Fibroblast of villous mesenchyme (primary cell): ENCODE measurements around the gene GALNT4. TPM values are rescaled to one million over a fixed set of nuclear protein-coding genes. Genes with fewer than 3 reads are reported as not detected.

ENCODE experiments used
- DNase-seq: peaks from one replicate; pipeline ENCODE4 v3.0.0-alpha.2; 2010; ENCODE audit warnings: low read depth
- H3K4me3 ChIP-seq: 2 replicates; pipeline ENCODE4 v1.5.1; 2011; ENCODE audit warnings: low read depth, mild to moderate bottlenecking, low read length
- total RNA-seq: library from RNA; depleted of rRNA; stranded (reverse); fragments of >200 nt; gene quantifications from 2 replicates; pipeline ENCODE4 v1.2.3, GENCODE V29; 2012
- TF ChIP-seq, protein P1 (sequence below): IDR thresholded peaks from 2 replicates; pipeline ENCODE4 v1.5.1; 2012; ENCODE audit warnings: low read depth, mild to moderate bottlenecking, low read length; ENCODE audit not compliant: insufficient read depth

The GALNT4 gene
- total RNA-seq, 1 donor, result 15.5 TPM

DNA sequence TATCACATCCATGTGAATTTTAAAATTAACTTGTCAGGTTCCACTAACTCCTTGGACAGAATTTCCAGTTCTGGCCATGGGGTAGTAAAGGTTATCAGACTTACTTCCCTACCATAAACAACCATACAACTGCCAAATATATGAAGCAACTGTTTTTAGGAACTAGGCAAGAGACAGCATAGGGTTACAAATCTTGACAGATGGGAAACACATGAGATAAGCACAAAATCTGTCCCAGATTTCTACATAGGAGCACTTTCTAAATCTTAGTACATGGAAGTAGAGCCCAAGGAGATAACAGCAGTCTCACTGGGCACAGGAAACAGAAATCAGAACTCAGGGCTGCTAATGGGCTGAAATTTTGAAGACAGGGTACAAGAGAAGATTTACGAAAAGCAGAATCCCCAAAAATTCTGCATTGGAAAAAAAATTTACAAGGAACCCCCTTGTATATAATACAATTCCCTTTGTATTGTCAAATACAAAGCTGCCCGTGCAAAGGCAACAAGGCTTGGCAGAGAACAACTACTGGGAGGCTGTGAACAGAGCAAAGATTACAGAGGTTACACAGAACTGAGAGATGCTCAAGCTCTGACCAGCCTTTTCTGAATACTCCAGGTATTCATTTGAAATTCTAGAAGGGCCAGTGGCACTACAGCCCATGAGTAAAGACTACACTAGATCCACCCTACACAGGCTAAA lies 43.2 kb downstream of the GALNT4 start:
- no peak overlapping the region for H3K4me3 ChIP-seq
- peak; percentile 81 for DNase-seq
- TF ChIP-seq, protein P1, sequence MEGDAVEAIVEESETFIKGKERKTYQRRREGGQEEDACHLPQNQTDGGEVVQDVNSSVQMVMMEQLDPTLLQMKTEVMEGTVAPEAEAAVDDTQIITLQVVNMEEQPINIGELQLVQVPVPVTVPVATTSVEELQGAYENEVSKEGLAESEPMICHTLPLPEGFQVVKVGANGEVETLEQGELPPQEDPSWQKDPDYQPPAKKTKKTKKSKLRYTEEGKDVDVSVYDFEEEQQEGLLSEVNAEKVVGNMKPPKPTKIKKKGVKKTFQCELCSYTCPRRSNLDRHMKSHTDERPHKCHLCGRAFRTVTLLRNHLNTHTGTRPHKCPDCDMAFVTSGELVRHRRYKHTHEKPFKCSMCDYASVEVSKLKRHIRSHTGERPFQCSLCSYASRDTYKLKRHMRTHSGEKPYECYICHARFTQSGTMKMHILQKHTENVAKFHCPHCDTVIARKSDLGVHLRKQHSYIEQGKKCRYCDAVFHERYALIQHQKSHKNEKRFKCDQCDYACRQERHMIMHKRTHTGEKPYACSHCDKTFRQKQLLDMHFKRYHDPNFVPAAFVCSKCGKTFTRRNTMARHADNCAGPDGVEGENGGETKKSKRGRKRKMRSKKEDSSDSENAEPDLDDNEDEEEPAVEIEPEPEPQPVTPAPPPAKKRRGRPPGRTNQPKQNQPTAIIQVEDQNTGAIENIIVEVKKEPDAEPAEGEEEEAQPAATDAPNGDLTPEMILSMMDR, result no peak

GRCh38 chr12:89479982-89480381 lies 44.6 kb downstream of the GALNT4 start:
- no peak overlapping the region for H3K4me3 ChIP-seq

GRCh38 chr12:89477633-89478279 lies 46.8 kb downstream of the GALNT4 start:
- TF ChIP-seq, protein P1, result no peak
- DNase-seq, result no peak
- no peak overlapping the region for H3K4me3 ChIP-seq

More at GRCh38 chr12:89479982-89480381, 44.6 kb downstream of the GALNT4 start:
- DNase-seq, result no peak
- TF ChIP-seq, protein P1, result no peak

DNA sequence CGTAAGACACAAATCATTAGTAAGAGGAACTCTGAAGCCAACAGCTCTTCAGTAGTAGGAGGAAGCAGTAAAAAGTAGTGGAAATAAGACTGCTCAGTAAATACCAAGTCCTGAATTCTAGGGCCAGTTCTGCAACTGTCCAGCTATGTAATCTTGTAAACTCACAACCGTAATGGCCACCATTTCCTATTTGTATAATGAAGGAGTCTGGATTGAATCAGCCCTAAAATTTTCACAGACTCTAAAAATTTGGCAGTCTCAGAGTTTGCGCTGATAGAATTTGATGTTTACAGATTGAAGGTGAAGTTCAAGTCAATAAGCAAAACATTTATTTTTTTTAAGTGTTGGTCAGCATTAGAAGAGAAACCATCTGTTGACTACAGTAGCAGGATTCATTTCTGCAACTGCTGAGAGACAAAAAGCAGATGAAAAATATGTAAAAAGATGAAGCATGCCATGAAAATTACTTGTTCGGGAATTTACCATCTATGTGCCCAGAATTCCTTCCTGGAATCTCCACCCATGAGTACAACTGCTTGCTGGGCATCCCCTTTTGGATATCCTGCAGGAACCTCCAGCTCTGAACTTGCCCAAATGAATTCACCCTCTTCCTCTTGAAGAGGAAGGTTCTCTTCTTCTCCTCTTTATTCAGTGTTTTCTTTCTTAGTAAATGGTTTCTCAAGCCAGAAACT lies 47.5 kb downstream of the GALNT4 start:
- peak; percentile 85 for DNase-seq
- TF ChIP-seq, protein P1, result no peak
- no peak overlapping the region for H3K4me3 ChIP-seq

DNA sequence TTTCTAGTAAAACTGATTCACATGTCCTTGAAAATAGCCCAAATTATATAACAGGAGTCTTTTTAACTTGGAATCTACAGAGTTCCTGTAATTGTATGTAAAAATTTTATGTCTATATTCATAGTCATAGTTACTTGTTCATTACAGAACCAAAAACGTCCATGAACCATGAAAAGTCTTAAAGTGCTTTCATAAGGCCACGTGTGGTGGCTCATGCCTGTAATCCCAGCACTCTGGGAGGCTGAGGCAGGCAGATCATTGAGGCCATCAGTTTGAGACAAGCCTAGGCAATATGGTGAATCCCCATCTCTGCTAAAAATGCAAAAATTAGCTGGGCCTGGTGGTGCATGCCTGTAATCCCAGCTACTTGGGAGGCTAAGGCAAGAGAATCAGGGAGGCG lies 48.4 kb downstream of the GALNT4 start:
- H3K4me3 ChIP-seq, result no peak overlapping the region
- TF ChIP-seq, protein P1, result no peak
- no peak for DNase-seq

DNA sequence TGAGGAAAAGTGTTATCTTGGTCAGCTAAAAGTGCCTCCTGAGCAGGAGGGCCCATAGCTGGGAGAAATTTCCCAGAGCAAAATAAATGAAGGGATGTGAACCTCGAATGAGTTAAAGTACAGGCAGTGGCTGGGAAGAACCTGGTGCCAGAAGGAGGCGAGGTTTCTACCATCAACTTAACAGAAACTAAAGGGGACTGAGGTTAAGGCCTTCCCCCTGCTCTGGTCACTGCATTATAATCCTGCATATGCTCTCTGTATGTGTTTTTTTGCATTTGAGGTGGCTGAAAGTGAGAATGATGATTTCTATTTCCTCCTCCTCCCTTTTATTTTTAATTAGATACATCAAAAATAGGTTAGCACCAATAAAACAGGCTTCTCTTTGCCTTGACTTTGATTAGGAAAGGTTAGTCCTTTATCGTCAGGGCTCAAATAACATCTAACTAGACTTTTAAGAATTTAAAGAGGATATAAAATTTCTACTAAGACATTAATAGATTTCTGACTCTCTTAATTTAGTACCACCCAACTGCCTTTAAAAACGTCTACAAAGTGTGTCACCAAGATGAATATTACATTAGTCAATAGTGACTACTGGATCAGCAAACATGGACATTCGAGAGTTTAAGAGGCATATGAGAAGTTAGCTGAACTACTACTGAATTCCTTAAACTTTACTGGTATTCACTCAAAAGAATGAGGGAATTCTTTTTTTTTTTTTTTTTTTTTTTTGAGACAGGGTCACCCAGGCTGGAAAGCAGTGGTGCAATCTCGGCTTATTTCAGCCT lies 49.2 kb downstream of the GALNT4 start:
- TF ChIP-seq, protein P1, result no peak
- no peak for DNase-seq

More for the DNA sequence above, 49.2 kb downstream of the GALNT4 start:
- H3K4me3 ChIP-seq, result no peak overlapping the region
